ENCODE data around the gene CAPN7. TPM values are rescaled to one million over a fixed set of nuclear protein-coding genes. Genes with fewer than 3 reads are reported as not detected.
"Not testable (repeated sequence)": the region's sequence is repeated elsewhere in the genome, so short reads cannot be mapped to it uniquely, and the experiment has no call there.

The CAPN7 gene
- total and polyA plus RNA-seq, 12 donors, result 8.9 to 38.0 (median 26.4) TPM

DNA sequence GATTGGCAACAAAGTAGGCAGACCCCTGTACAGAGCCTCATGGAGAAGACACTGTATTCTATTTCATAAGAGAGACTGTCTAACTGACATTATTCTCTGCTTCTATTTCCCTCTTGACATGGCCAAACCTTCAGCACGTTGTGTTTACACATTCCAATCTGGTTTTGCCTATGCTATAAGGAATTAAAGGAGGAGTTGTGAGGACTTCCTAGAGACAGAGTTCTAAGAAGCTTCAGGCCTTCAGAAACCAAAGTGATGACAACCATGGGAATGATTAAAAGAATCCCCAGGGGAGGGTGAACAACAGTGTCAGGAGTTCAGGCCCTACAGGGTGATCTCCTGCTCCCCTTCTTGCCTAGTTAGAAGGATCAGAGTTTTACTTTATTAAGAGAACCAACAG, 44.9 kb upstream of the CAPN7 start:
- TF ChIP-seq, protein P1, sequence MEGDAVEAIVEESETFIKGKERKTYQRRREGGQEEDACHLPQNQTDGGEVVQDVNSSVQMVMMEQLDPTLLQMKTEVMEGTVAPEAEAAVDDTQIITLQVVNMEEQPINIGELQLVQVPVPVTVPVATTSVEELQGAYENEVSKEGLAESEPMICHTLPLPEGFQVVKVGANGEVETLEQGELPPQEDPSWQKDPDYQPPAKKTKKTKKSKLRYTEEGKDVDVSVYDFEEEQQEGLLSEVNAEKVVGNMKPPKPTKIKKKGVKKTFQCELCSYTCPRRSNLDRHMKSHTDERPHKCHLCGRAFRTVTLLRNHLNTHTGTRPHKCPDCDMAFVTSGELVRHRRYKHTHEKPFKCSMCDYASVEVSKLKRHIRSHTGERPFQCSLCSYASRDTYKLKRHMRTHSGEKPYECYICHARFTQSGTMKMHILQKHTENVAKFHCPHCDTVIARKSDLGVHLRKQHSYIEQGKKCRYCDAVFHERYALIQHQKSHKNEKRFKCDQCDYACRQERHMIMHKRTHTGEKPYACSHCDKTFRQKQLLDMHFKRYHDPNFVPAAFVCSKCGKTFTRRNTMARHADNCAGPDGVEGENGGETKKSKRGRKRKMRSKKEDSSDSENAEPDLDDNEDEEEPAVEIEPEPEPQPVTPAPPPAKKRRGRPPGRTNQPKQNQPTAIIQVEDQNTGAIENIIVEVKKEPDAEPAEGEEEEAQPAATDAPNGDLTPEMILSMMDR (IDR thresholded peaks at IDR 0.05), result no peak
- no peak overlapping the region for H3K4me3 ChIP-seq
- H3K27me3 ChIP-seq, result peaks cover 0 to 22% (median 16%) of the 10 kb centered on the region in 7 donors
- no peaks in the 10 kb centered on the region for H3K4me1 ChIP-seq
- DNase-seq, result no peak
- H3K9me3 ChIP-seq, result peaks cover 0 to 5% (median 0%) of the 10 kb centered on the region in 11 donors
- ATAC-seq, result no peak
- no peak overlapping the region for H3K27ac ChIP-seq
- no peaks in the 10 kb centered on the region for H3K36me3 ChIP-seq
- 69 to 76% methylated on average over 1 of the region's 1 CpG for WGBS, 2 donors
- intact Hi-C loops (cut with DNase I), result no loop called here

DNA sequence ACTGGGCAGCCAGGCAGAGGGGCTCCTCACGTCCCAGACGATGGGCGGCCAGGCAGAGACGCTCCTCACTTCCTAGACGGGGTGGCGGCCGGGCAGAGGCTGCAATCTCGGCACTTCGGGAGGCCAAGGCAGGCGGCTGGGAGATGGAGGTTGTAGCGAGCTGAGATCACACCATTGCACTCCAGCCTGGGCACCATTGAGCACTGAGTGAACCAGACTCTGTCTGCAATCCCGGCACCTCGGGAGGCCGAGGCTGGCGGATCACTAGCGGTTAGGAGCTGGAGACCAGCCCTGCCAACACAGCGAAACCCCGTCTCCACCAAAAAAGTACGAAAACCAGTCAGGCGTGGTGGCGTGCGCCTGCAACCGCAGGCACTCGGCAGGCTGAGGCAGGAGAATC, 42.4 kb upstream of the CAPN7 start:
- H3K4me1 ChIP-seq; H3K27ac ChIP-seq; H3K4me3 ChIP-seq; H3K27me3 ChIP-seq; H3K9me3 ChIP-seq; intact Hi-C loops (cut with DNase I); ATAC-seq; H3K36me3 ChIP-seq; DNase-seq: not testable (repeated sequence)
- WGBS, 2 donors, result 92% methylated on average over 15 to 20 of the region's 24 CpGs

DNA sequence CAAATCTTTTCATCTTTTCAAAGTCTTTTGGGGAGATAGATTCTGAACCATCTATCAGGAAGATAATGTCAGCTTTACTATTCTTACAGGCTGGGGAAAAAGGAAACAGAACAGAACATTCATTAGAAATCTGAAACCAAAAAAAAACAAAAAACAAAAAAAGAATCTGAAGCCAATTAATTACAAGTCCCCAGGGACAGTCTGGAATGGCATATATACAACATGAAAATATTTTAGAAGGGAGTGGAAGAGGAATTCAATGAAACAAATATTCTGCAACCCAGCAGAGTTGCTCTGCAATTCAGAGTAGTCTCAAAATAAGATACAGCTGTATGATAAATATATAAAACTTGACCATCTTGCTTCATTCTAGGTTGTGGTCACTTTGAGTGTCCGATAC, 41.7 kb upstream of the CAPN7 start:
- Histone ChIP-seq H3K27ac (no peak overlapping the region), H3K27me3 (no peaks in the 10 kb centered on the region), H3K4me1 (no peaks in the 10 kb centered on the region), H3K9me3 (no peaks in the 10 kb centered on the region), H3K4me3 (no peak overlapping the region), H3K36me3 (no peaks in the 10 kb centered on the region)
- TF ChIP-seq, protein P1 (IDR thresholded peaks at IDR 0.05), result no peak
- ATAC-seq (no peak), DNase-seq (no peak)
- intact Hi-C loops (cut with DNase I), result no loop called here
- 79 to 96% methylated on average over 1 of the region's 1 CpG for WGBS, 2 donors

DNA sequence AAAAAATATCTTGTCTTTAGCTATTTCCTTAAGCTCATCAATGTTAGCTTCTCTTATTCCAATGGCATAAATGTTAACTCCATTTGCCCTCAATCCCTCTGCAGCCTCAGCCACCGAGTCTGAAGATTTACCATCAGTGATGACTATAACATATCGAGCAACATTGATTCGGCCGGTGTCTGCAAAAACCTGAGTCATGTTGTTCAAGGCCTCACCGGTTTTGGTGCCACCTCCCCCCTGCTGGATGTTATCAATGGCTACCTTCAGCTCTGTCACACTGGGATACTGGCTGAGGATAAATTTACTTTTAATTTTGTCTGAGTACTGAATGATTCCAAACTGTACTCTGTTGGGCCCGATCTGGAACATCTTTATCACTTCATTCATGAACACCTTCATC, 41.0 kb upstream of the CAPN7 start:
- H3K4me3 ChIP-seq, result no peak overlapping the region
- TF ChIP-seq, protein P1 (IDR thresholded peaks at IDR 0.05), result no peak
- no peaks in the 10 kb centered on the region for H3K36me3 ChIP-seq
- intact Hi-C loops (cut with DNase I), result no loop called here
- ATAC-seq (no peak), DNase-seq (no peak)
- no peak overlapping the region for H3K27ac ChIP-seq
- H3K27me3 ChIP-seq, result no peaks in the 10 kb centered on the region
- 92 to 93% methylated on average over 6 of the region's 6 CpGs for WGBS, 2 donors
- H3K4me1 ChIP-seq, result no peaks in the 10 kb centered on the region
- H3K9me3 ChIP-seq, result no peaks in the 10 kb centered on the region

DNA sequence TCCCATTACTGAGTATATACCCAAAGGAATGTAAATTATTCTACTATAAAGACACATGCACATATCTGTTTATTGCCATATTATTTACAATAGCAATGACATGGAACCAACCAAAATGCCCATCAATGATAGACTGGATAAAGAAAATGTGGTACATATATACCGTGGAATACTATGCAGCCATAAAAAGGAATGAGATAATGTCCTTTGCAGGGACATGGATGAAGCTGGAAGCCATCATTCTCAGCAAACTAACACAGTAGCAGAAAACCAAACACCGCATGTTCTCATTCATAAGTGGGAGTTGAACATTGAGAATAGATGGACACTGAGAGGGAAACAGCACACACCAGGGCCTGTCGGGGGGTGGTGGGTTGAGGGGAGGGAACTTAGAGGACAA, 39.7 kb upstream of the CAPN7 start:
- WGBS, 2 donors, result 90 to 94% methylated on average over 3 of the region's 3 CpGs
- ATAC-seq; H3K27me3 ChIP-seq; DNase-seq; H3K36me3 ChIP-seq; H3K4me1 ChIP-seq; H3K9me3 ChIP-seq; intact Hi-C loops (cut with DNase I); H3K27ac ChIP-seq; H3K4me3 ChIP-seq: not testable (repeated sequence)
